ENCODE measurements around the gene AFG3L2. TPM values are rescaled to one million over a fixed set of nuclear protein-coding genes. Genes with fewer than 3 reads are reported as not detected.

Gene AFG3L2
- total and polyA plus RNA-seq, 10 of the 15 experiments (the other 5 are each of a cell fraction or from before 2014, with no cell fraction given), result 21.0 to 72.7 (median 57.7) TPM

GRCh38 chr18:12334863-12335262 is 42.2 kb downstream of the AFG3L2 start:
- H3K4me1 ChIP-seq (ENCODE audit: control insufficient read depth, insufficient read depth, low read length), result no peaks in the 10 kb centered on the region
- TSS peak; percentile 15 for BruUV-seq (replicated peaks)
- no peaks in the 10 kb centered on the region for H3K79me2 ChIP-seq (ENCODE audit: control insufficient read depth, insufficient read depth, low read length)
- in situ Hi-C loops (cut with MboI), result no loop called here
- intact Hi-C loops (cut with micrococcal nuclease; ENCODE audit: unreplicated experiment), result no loop called here
- no peak overlapping the region for H2AFZ ChIP-seq (ENCODE audit: control insufficient read depth, low read depth, low read length)
- no peak overlapping the region for H3K4me3 ChIP-seq
- no peak overlapping the region for H3K9ac ChIP-seq (ENCODE audit: control insufficient read depth, insufficient read depth, low read length)
- H3K27ac ChIP-seq (ENCODE audit: control insufficient read depth, insufficient read depth), result no peak overlapping the region
- ChIA-PET RAD21 (ENCODE audit: unreplicated experiment) (no interaction called here), SMC1A (ENCODE audit: uncharacterized antibody, unreplicated experiment) (no interaction called here), POLR2A (interaction anchor here (0.6 kb wide), 1 partner anchor 38 kb away, joined by 3 read pairs; no protein-coding TSS in a partner anchor), CTCF (no interaction called here)
- no peak for FAIRE-seq
- no peaks in the 10 kb centered on the region for H3K27me3 ChIP-seq (replicated peaks in 1 of 2; ENCODE audit: control insufficient read depth in 2 of 2, insufficient read depth in 2 of 2, low read length in 1 of 2)
- no peak for TF ChIP-seq ASH2L (IDR thresholded peaks at IDR 0.05; ENCODE audit: borderline replicate concordance, low read depth)
- TF ChIP-seq IKZF2 (IDR thresholded peaks at IDR 0.05), result no peak
- no peak for TF ChIP-seq SMAD5 (IDR thresholded peaks at IDR 0.05; ENCODE audit: low read depth)
- TF ChIP-seq YBX1 (IDR thresholded peaks at IDR 0.05), result no peak
- no peak for TF ChIP-seq HSF1 (IDR thresholded peaks at IDR 0.05; ENCODE audit: low read depth, low read length)
- TF ChIP-seq RB1 (IDR thresholded peaks at IDR 0.05; ENCODE audit: borderline replicate concordance), result no peak
- no peak for TF ChIP-seq PKNOX1 (IDR thresholded peaks at IDR 0.05)
- no peak for TF ChIP-seq HDGF (IDR thresholded peaks at IDR 0.05)
- no peak for DNase-seq (ENCODE audit: low read depth, low spot score)
- no peak overlapping the region for H3K4me2 ChIP-seq (ENCODE audit: control insufficient read depth, insufficient read depth)
- no peak for ATAC-seq
- H3K36me3 ChIP-seq (ENCODE audit: control insufficient read depth in 2 of 2, insufficient read depth in 2 of 2, low read length in 1 of 2), result peaks cover 6 to 18% of the 10 kb centered on the region in 2 experiments; a peak in 3 of 4 replicates
- H3K9me3 ChIP-seq (replicated peaks; ENCODE audit: control insufficient read depth, insufficient read depth, low read length), result no peaks in the 10 kb centered on the region
- 97% methylated on average over 2 of the region's 2 CpGs for WGBS (ENCODE audit: insufficient coverage, insufficient replicate concordance, low lambda C conversion rate, missing lambda C conversion rate)
- H4K20me1 ChIP-seq (ENCODE audit: control insufficient read depth, insufficient read depth), result no peaks in the 10 kb centered on the region; the same call in 1 of the 2 replicates

All from GM12878 (cell line).